ENCODE measurements around the gene AFF4. TPM values are rescaled to one million over a fixed set of nuclear protein-coding genes. Genes with fewer than 3 reads are reported as not detected.
A peak's percentile ranks its signal among the peaks of the same experiment; 100 is the strongest.

Gene AFF4
- total and polyA plus RNA-seq, 10 of the 15 experiments (the other 5 are each of a cell fraction or from before 2014, with no cell fraction given): 1.1 to 20.2 (median 10.4) TPM

DNA sequence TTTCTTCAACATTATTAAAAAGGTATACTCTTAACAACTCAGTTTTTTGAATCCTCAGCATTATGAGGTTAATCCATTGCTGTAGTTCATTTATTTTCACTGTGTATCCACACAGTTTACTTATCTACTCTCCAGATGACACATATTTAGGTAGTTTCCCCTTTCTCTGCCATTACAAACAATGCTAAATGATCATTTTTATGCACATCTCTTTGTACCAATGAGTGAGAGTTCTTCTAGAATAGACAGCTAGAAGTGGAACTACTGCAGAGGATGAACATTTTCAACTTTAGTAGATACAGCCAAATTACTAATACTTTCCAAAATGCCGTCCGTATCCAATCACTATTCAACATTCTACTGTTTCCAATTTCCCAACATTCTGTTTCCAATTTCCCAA, 11.5 kb downstream of the AFF4 start:
- SMC1A ChIA-PET (ENCODE audit: uncharacterized antibody, unreplicated experiment): no interaction called here
- CTCF ChIA-PET: interaction anchor here (1.3 kb wide), 1 partner anchor 85 kb away, joined by 3 read pairs; the partner anchor contains the start of genes GDF9 and UQCRQ
- DNase-seq (ENCODE audit: low read depth, low spot score): no peak
- H3K4me2 ChIP-seq (ENCODE audit: control insufficient read depth, insufficient read depth): no peak overlapping the region
- peak; percentile 39 for ATAC-seq
- TF ChIP-seq MTA3 (IDR thresholded peaks at IDR 0.05; ENCODE audit: borderline replicate concordance, low read length) (no peak), MEF2A (IDR thresholded peaks at IDR 0.05; ENCODE audit: insufficient read depth, low read depth, low read length) (no peak), SMARCA5 (IDR thresholded peaks at IDR 0.05) (no peak), MXI1 (IDR thresholded peaks at IDR 0.05; ENCODE audit: low read depth, low read length) (no peak), MTA2 (IDR thresholded peaks at IDR 0.05; ENCODE audit: low read depth) (no peak), TCF7 (IDR thresholded peaks at IDR 0.05; ENCODE audit: borderline replicate concordance) (no peak), HDAC2 (IDR thresholded peaks at IDR 0.05) (no peak), GABPA (IDR thresholded peaks at IDR 0.05; ENCODE audit: low read depth) (no peak), CREM (IDR thresholded peaks at IDR 0.05; ENCODE audit: low read depth) (no peak), TBL1XR1 (IDR thresholded peaks at IDR 0.05; ENCODE audit: low read depth, low read length) (no peak), DPF2 (IDR thresholded peaks at IDR 0.05) (no peak), EED (IDR thresholded peaks at IDR 0.05; ENCODE audit: low read depth) (no peak), TCF12 (IDR thresholded peaks at IDR 0.05; ENCODE audit: low read depth, low read length) (no peak), PML (IDR thresholded peaks at IDR 0.05; ENCODE audit: low read length) (no peak)
- TF ChIP-seq, protein P1, sequence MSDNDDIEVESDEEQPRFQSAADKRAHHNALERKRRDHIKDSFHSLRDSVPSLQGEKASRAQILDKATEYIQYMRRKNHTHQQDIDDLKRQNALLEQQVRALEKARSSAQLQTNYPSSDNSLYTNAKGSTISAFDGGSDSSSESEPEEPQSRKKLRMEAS (IDR thresholded peaks at IDR 0.05; ENCODE audit: low read depth, low read length): no peak
- no peak overlapping the region for H3K4me3 ChIP-seq
- in situ Hi-C loops (cut with MboI): no loop called here
- no peak for FAIRE-seq
- peaks cover 48% of the 10 kb centered on the region for H3K79me2 ChIP-seq (ENCODE audit: control insufficient read depth, insufficient read depth, low read length)
- POLR2A ChIA-PET: interaction anchor here (1.1 kb wide), 1 partner anchor 11 kb away, joined by 9 read pairs; the partner anchor contains the start of gene AFF4
- peaks cover 4 to 9% of the 10 kb centered on the region in 2 experiments; a peak in 2 of 4 replicates for H3K36me3 ChIP-seq (ENCODE audit: control insufficient read depth in 2 of 2, insufficient read depth in 2 of 2, low read length in 1 of 2)
- no peaks in the 10 kb centered on the region; the same call in 2 of the 3 replicates for H3K9me3 ChIP-seq (replicated peaks; ENCODE audit: control insufficient read depth, insufficient read depth, low read length)
- H4K20me1 ChIP-seq (ENCODE audit: control insufficient read depth, insufficient read depth): peaks cover 4% of the 10 kb centered on the region; the same call in 1 of the 2 replicates
- intact Hi-C loops (cut with micrococcal nuclease; ENCODE audit: unreplicated experiment): no loop called here
- no peaks in the 10 kb centered on the region for H3K27me3 ChIP-seq (replicated peaks in 1 of 2; ENCODE audit: control insufficient read depth in 2 of 2, insufficient read depth in 2 of 2, low read length in 1 of 2)
- no peak overlapping the region for H2AFZ ChIP-seq (ENCODE audit: control insufficient read depth, low read depth, low read length)
- no peaks in the 10 kb centered on the region for H3K4me1 ChIP-seq (ENCODE audit: control insufficient read depth, insufficient read depth, low read length)
- RAD21 ChIA-PET (ENCODE audit: unreplicated experiment): no interaction called here
- 92% methylated on average over 2 of the region's 2 CpGs for WGBS (ENCODE audit: insufficient coverage, insufficient replicate concordance, low lambda C conversion rate, missing lambda C conversion rate)
- H3K27ac ChIP-seq (ENCODE audit: control insufficient read depth, insufficient read depth): no peak overlapping the region
- no TSS peak for BruUV-seq (replicated peaks)
- H3K9ac ChIP-seq (ENCODE audit: control insufficient read depth, insufficient read depth, low read length): no peak overlapping the region
